Caco-2 (cell line): Measurements from ENCODE around the gene CTNNAL1. TPM values are rescaled to one million over a fixed set of nuclear protein-coding genes. Genes with fewer than 3 reads are reported as not detected.

Experiments used
- BruUV-seq: library from RNA; stranded (reverse); fragments of 400-500 nt; replicated peaks from 2 replicates; lab custom pipeline; 2021; lab: Mats Ljungman, UMichigan
- CTCF ChIA-PET: fragments of 300-600 bp; sonication (Branson Sonifier 250); formaldehyde crosslinking; loops from one replicate; lab custom pipeline; 2022; ENCODE audit warnings: antibody characterized with exemption; lab: Charles Lee
- POLR2A ChIA-PET: fragments of 300-600 bp; sonication (Branson Sonifier 250); formaldehyde crosslinking; loops from one replicate; lab custom pipeline; 2022; ENCODE audit warnings: antibody characterized with exemption; lab: Charles Lee
- DNase-seq, 2 experiments: peaks; one replicate each; pipeline versions ENCODE4 v3.0.0 to v3.0.0-alpha.2; 2020 to 2022
- H3K27me3 ChIP-seq: replicated peaks from 2 replicates; pipeline ENCODE4 v1.6.0; 2011; ENCODE audit warnings: low read length; ENCODE audit not compliant: control insufficient read depth, insufficient read depth
- H3K36me3 ChIP-seq: 2 replicates; pipeline ENCODE4 v1.5.1; 2011; ENCODE audit warnings: low read length; ENCODE audit not compliant: control insufficient read depth, insufficient read depth
- H3K4me1 ChIP-seq: fragments of 250-450 bp; sonication (Bioruptor Pico); 2 replicates; pipeline ENCODE4 v1.5.1; 2020; ENCODE audit warnings: mild to moderate bottlenecking
- H3K4me3 ChIP-seq: 2 replicates; pipeline ENCODE4 v1.5.1; 2011; ENCODE audit warnings: low read depth, mild to moderate bottlenecking, control low read depth, low read length
- H3K9me3 ChIP-seq: fragments of 250-450 bp; sonication (Bioruptor Pico); 2 replicates; pipeline ENCODE4 v1.5.1; 2020; ENCODE audit warnings: mild to moderate bottlenecking, moderate library complexity
- H3K27ac Mint-ChIP-seq: one replicate; pipeline ENCODE4 v1.8.0; 2022; ENCODE audit warnings: mixed read lengths; ENCODE audit not compliant: unreplicated experiment
- H3K27me3 Mint-ChIP-seq: one replicate; pipeline ENCODE4 v1.8.0; 2022; ENCODE audit warnings: mixed read lengths; ENCODE audit not compliant: insufficient read depth, unreplicated experiment
- H3K36me3 Mint-ChIP-seq: one replicate; pipeline ENCODE4 v1.8.0; 2022; ENCODE audit warnings: mild to moderate bottlenecking, mixed read lengths; ENCODE audit not compliant: insufficient read depth, unreplicated experiment
- H3K4me1 Mint-ChIP-seq: one replicate; pipeline ENCODE4 v1.8.0; 2022; ENCODE audit warnings: low read depth, mixed read lengths; ENCODE audit not compliant: unreplicated experiment
- H3K4me3 Mint-ChIP-seq: one replicate; pipeline ENCODE4 v1.8.0; 2022; ENCODE audit warnings: mild to moderate bottlenecking, moderate library complexity, mixed read lengths; ENCODE audit not compliant: unreplicated experiment
- H3K9me3 Mint-ChIP-seq: one replicate; pipeline ENCODE4 v1.8.0; 2022; ENCODE audit warnings: mixed read lengths; ENCODE audit not compliant: unreplicated experiment
- CTCF ChIP-seq, 2 experiments: fragments of 200-600 bp in 1 of 2; IDR thresholded peaks; 1 replicate in 1 of 2; 2 replicates in 1 of 2; pipeline versions ENCODE4 v1.5.1 to v1.8.0; 2011 to 2022; ENCODE audit warnings: antibody characterized with exemption in 1 of 2, control low read depth in 1 of 2, inconsistent platforms in 1 of 2, low read depth in 1 of 2, low read length in 1 of 2, mild to moderate bottlenecking in 1 of 2, moderate library complexity in 1 of 2; ENCODE audit not compliant: insufficient read depth in 1 of 2, severe bottlenecking in 1 of 2, unreplicated experiment in 1 of 2
- intact Hi-C: fragments of 100-400 bp; cut with micrococcal nuclease; formaldehyde crosslinking; loops from one replicate; pipeline ENCODE4 v1.10.0; 2022; ENCODE audit not compliant: unreplicated experiment
- total RNA-seq: library from RNA; stranded (reverse); gene quantifications from 2 replicates; pipeline ENCODE4 v1.2.3, GENCODE V29; 2022

CTNNAL1 gene
- total RNA-seq, 1 experiment from 2014 or later, result 107 TPM

DNA sequence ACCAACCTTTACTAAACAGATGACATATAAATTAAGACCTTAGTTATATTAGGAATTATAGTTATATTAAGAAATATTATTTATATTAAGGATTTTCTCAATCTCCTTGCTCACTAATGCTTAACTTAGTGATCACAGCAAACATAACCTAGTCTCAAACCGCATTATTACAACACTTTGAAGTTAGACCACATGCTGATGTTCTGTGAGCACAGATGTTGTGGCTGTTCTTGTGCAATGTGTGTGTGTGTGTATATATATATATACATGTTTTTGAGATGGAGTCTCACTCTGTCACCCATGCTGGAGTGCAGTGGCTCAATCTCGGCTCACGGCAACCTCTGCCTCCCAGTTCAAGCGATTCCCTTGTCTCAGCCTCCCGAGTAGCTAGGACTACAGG, 99.9 kb downstream of the CTNNAL1 start:
- intact Hi-C loops, result no loop called here
- H3K9me3 ChIP-seq, result no peaks in the 10 kb centered on the region
- H3K4me1 ChIP-seq, result no peaks in the 10 kb centered on the region
- DNase-seq, result no peak
- no peak overlapping the region for H3K4me3 ChIP-seq
- Mint-ChIP-seq H3K36me3 (peaks cover 43% of the 10 kb centered on the region), H3K9me3 (no peaks in the 10 kb centered on the region), H3K4me1 (no peaks in the 10 kb centered on the region), H3K27me3 (no peaks in the 10 kb centered on the region), H3K27ac (no peak overlapping the region), H3K4me3 (no peak overlapping the region)
- ChIA-PET CTCF (no interaction called here), POLR2A (no interaction called here)
- BruUV-seq, result no TSS peak
- no peaks in the 10 kb centered on the region for H3K27me3 ChIP-seq
- no peak for TF ChIP-seq CTCF (IDR thresholded peaks at IDR 0.05; ENCODE audit: insufficient read depth in 1 of 2, low read depth in 1 of 2, low read length in 1 of 2, severe bottlenecking in 1 of 2, unreplicated experiment in 1 of 2)
- H3K36me3 ChIP-seq, result no peaks in the 10 kb centered on the region

DNA sequence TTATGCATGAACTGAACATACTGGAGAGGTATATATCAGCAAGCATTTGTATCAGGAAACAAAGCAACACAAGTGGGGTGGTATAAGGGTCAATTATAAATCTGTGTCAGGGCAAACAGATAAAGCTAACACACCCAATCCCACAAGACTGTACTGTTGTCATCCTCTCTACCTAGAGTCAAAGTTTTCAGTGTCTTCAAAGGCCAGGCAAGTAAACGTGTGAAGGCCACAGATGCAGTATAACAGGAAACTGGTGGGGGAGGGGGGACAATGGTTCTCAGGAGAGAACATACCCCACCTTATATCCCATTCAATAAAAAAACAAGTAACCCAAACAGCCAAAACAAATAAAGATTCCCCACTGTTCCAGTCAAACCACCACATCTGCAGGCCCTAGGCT, 101.5 kb downstream of the CTNNAL1 start:
- ChIA-PET POLR2A (interaction anchor here (0.7 kb wide), 1 partner anchor 9 kb away, joined by 6 read pairs; no protein-coding TSS in a partner anchor), CTCF (no interaction called here)
- Mint-ChIP-seq H3K36me3 (peaks cover 44% of the 10 kb centered on the region), H3K4me1 (no peaks in the 10 kb centered on the region), H3K27ac (no peak overlapping the region), H3K4me3 (no peak overlapping the region), H3K27me3 (no peaks in the 10 kb centered on the region), H3K9me3 (no peaks in the 10 kb centered on the region)
- no peaks in the 10 kb centered on the region; the same call in 1 of the 2 replicates for H3K36me3 ChIP-seq
- intact Hi-C loops, result no loop called here
- H3K4me1 ChIP-seq, result no peaks in the 10 kb centered on the region
- no peaks in the 10 kb centered on the region for H3K27me3 ChIP-seq
- no peak overlapping the region for H3K4me3 ChIP-seq
- DNase-seq, result no peak
- no peak for TF ChIP-seq CTCF (IDR thresholded peaks at IDR 0.05; ENCODE audit: insufficient read depth in 1 of 2, low read depth in 1 of 2, low read length in 1 of 2, severe bottlenecking in 1 of 2, unreplicated experiment in 1 of 2)
- H3K9me3 ChIP-seq, result no peaks in the 10 kb centered on the region
- BruUV-seq, result no TSS peak

DNA sequence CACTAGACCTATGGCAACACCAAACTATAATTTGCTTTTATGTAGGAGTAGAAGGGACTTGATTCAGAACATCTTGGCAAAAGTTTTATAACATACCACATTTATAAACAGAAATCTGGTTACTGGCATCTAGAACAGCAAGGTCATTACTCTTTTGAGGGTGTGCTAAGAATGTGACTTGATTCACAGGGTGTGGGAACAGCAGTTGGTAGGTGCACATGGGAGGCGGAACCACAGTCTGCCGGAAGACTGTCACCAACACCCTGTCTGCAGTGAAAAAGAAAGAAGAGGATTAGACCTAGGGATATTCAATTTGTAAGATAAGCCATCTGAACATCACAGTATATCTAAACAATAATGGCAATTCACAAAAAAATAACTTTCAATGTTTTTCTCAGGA, 102.4 kb downstream of the CTNNAL1 start:
- ChIA-PET POLR2A (no interaction called here), CTCF (no interaction called here)
- no peak for DNase-seq
- H3K36me3 ChIP-seq, result peaks cover 2% of the 10 kb centered on the region; the same call in 1 of the 2 replicates
- H3K9me3 ChIP-seq, result no peaks in the 10 kb centered on the region
- Mint-ChIP-seq H3K27ac (no peak overlapping the region), H3K27me3 (no peaks in the 10 kb centered on the region), H3K4me1 (no peaks in the 10 kb centered on the region), H3K36me3 (peaks cover 47% of the 10 kb centered on the region), H3K9me3 (no peaks in the 10 kb centered on the region), H3K4me3 (no peak overlapping the region)
- no TSS peak for BruUV-seq
- H3K4me3 ChIP-seq, result no peak overlapping the region
- H3K4me1 ChIP-seq, result no peaks in the 10 kb centered on the region
- intact Hi-C loops, result no loop called here
- H3K27me3 ChIP-seq, result no peaks in the 10 kb centered on the region
- no peak for TF ChIP-seq CTCF (IDR thresholded peaks at IDR 0.05; ENCODE audit: insufficient read depth in 1 of 2, low read depth in 1 of 2, low read length in 1 of 2, severe bottlenecking in 1 of 2, unreplicated experiment in 1 of 2)
